IMR-90 (cell line): ENCODE data around the gene CPSF4.

Source experiments
- CTCF ChIP-seq: conservative IDR thresholded peaks from 2 replicates; pipeline ENCODE4 v1.5.1; 2012; ENCODE audit warnings: mild to moderate bottlenecking, low read depth, low read length, improper control_type of control experiment
- FOS ChIP-seq: fragments of 150-350 bp; IDR thresholded peaks from 2 replicates; pipeline ENCODE4 v1.6.1; 2016; ENCODE audit warnings: low read depth, low read length
- MAFK ChIP-seq: IDR thresholded peaks from 2 replicates; pipeline ENCODE4 v1.6.1; 2012; ENCODE audit warnings: low read depth, low read length, improper control_type of control experiment
- POLR2A ChIP-seq: IDR thresholded peaks from 2 replicates; pipeline ENCODE4 v1.6.1; 2012; ENCODE audit warnings: mild to moderate bottlenecking, low read depth, low read length
- SMC3 ChIP-seq: fragments of 150-350 bp; IDR thresholded peaks from 2 replicates; pipeline ENCODE4 v1.6.1; 2016; ENCODE audit warnings: low read depth, mild to moderate bottlenecking, antibody characterized with exemption, low read length, moderate library complexity

- TF ChIP-seq POLR2A = no peak
- TF ChIP-seq FOS = no peak
- no peak for TF ChIP-seq SMC3
- no peak for TF ChIP-seq CTCF
- TF ChIP-seq MAFK = no peak
These were observed 34.5 kb downstream of the CPSF4 start for GRCh38 chr7:99473315-99473596.
